ENCODE measurements around the gene CBFA2T3. TPM values are rescaled to one million over a fixed set of nuclear protein-coding genes. Genes with fewer than 3 reads are reported as not detected.

The CBFA2T3 gene
- total RNA-seq, 1 donor from 2014 or later, result 4.6 TPM

DNA sequence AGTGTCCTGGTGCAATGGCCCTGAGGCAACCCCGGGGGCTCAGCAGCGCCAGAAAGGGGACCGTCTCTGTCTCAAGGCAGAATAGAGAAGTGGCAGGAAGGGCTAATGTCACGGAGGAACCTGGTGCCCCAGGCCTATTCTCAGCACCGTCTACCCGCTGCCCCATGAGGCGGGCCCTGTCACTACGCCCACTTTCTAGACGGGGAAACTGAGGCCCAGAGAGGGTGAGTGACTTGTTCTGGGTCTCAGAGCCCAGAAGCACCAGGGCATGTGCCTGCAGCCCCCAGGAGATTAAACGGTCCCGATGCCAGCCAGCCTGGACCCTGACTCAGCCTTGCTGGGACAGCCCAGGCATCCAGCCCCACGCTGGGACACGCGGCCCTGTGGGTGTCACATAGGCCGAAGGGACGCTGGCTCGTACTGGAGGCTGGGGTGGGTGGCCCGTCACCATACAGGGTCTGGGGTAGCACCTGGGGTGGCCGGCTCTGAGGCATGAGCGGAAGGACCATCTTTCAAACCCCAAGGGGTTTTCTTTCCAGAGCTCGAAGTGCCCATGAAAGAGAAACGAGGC, 70.4 kb downstream of the CBFA2T3 start:
- Mint-ChIP-seq H3K4me1 (no peaks in the 10 kb centered on the region), H3K27ac (ENCODE audit: unreplicated experiment) (no peak overlapping the region), H3K27me3 (ENCODE audit: low read depth) (no peaks in the 10 kb centered on the region), H3K4me3 (no peak overlapping the region), H3K36me3 (ENCODE audit: low read depth) (no peaks in the 10 kb centered on the region), H3K9me3 (no peaks in the 10 kb centered on the region)
- TF ChIP-seq, protein P1, sequence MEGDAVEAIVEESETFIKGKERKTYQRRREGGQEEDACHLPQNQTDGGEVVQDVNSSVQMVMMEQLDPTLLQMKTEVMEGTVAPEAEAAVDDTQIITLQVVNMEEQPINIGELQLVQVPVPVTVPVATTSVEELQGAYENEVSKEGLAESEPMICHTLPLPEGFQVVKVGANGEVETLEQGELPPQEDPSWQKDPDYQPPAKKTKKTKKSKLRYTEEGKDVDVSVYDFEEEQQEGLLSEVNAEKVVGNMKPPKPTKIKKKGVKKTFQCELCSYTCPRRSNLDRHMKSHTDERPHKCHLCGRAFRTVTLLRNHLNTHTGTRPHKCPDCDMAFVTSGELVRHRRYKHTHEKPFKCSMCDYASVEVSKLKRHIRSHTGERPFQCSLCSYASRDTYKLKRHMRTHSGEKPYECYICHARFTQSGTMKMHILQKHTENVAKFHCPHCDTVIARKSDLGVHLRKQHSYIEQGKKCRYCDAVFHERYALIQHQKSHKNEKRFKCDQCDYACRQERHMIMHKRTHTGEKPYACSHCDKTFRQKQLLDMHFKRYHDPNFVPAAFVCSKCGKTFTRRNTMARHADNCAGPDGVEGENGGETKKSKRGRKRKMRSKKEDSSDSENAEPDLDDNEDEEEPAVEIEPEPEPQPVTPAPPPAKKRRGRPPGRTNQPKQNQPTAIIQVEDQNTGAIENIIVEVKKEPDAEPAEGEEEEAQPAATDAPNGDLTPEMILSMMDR (conservative IDR thresholded peaks at IDR 0.05), result no peak
- DNase-seq (ENCODE audit: low read depth, low spot score), result no peak

DNA sequence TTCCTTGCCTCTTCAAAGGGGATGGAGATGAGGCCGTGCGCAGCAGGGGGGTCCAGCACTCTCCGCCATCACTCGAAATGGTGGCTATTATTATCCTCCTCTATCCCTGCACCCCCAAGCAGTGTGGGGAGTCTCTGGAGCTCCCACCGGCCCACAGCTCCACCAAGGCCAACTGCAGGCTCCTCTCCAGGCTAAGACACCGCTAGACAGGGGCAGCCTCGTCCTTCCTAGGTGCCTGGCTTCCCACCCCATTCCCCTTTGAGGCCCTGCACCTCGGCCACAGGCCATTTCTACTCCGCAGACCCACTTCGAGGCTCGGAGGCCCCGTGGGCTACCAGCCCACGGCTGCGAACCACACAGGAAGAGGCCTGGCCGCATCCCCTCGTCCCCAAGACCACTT, 71.0 kb downstream of the CBFA2T3 start:
- TF ChIP-seq, protein P1 (conservative IDR thresholded peaks at IDR 0.05), result no peak
- Mint-ChIP-seq H3K4me3 (no peak overlapping the region), H3K4me1 (no peaks in the 10 kb centered on the region)

DNA sequence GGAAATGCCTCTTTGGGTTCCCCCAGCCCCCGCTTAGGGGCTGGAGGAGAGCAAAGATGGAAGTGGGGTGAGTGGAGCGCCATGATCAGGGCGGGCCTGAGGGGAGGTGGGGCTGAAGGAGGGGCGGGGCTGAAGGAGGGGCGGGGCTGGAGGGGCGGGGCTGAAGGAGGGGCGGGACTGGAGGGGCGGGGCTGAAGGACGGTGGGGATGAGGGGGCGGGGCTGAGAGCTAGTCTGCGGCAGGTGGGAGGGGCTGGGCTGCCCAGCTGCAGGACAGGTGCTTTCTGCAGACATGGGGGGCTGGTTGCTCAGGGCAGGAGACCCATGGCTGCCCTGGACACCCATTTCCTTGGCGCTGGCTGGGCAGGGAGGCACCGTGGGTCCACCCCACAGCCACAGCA, 71.4 kb downstream of the CBFA2T3 start:
- Mint-ChIP-seq H3K4me1 (no peaks in the 10 kb centered on the region), H3K9me3 (no peaks in the 10 kb centered on the region), H3K36me3 (ENCODE audit: low read depth) (no peaks in the 10 kb centered on the region), H3K27ac (ENCODE audit: unreplicated experiment) (no peak overlapping the region), H3K27me3 (ENCODE audit: low read depth) (no peaks in the 10 kb centered on the region), H3K4me3 (no peak overlapping the region)
- TF ChIP-seq, protein P1 (conservative IDR thresholded peaks at IDR 0.05), result no peak
- DNase-seq (ENCODE audit: low read depth, low spot score), result no peak

More for the DNA sequence above, 71.0 kb downstream of the CBFA2T3 start:
- DNase-seq (ENCODE audit: low read depth, low spot score), result no peak
- Mint-ChIP-seq H3K27me3 (ENCODE audit: low read depth) (no peaks in the 10 kb centered on the region), H3K9me3 (no peaks in the 10 kb centered on the region), H3K27ac (ENCODE audit: unreplicated experiment) (no peak overlapping the region), H3K36me3 (ENCODE audit: low read depth) (no peaks in the 10 kb centered on the region)

DNA sequence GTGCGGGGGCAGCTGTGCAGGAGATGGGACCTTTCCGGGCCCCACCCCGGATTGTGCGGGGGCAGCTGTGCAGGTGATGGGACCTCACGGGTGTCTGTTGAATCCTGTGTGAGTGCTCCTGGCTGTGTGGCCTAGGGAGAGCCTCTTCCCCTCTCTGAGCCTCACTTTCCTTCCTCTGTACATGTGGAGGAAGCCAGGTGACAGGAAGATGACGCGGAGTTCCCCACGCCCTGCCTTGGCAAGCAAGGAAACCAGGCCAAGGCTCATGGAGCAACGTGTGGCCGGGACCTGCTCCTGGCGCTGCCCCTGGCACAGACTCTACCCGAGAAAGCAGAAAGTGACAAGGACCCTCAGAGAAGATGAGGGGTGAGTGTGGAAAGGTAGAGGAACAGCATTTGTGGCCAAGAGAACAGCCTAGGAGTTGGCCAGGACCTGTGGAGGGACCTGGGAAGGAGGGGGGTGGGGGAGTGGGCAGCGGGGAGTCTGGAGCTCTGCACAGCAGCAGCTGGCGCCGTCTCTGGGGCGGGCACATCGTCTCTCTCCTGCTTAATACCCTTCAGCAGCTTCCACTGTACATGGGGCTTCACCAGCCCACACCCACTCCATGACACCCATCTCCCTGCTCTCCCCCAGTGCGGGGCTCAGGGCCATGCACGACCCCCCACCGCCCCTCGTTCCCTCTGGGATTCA, 72.2 kb downstream of the CBFA2T3 start:
- Mint-ChIP-seq H3K4me3 (no peak overlapping the region), H3K9me3 (no peaks in the 10 kb centered on the region), H3K27ac (ENCODE audit: unreplicated experiment) (no peak overlapping the region), H3K27me3 (ENCODE audit: low read depth) (no peaks in the 10 kb centered on the region), H3K36me3 (ENCODE audit: low read depth) (no peaks in the 10 kb centered on the region), H3K4me1 (no peaks in the 10 kb centered on the region)
- DNase-seq (ENCODE audit: low read depth, low spot score), result no peak
- TF ChIP-seq, protein P1 (conservative IDR thresholded peaks at IDR 0.05), result no peak

DNA sequence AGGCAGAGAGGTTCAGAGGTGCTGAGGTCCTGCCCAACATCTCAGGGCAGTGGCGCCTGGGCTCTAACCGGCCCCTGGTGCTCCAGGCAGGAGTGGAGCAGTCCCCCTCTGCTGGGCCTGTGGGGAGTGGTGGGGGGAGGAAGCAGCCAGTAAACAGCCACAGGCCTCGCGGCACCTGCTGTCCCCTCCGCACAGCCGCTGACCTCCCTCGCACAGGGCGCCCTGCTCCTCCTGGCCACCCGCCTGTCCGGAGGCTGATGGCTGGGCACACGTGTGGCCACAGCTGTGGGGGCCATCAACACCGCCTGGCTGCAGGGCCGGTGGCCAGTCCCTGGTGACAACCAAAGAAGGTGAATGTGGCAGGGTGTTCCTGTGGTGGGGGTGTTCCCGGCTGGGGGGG, 73.7 kb downstream of the CBFA2T3 start:
- no peaks in the 10 kb centered on the region for H3K4me1 Mint-ChIP-seq
- no peak overlapping the region for H3K4me3 Mint-ChIP-seq
- H3K9me3 Mint-ChIP-seq, result no peaks in the 10 kb centered on the region
- H3K27me3 Mint-ChIP-seq (ENCODE audit: low read depth), result no peaks in the 10 kb centered on the region
- no peak for DNase-seq (ENCODE audit: low read depth, low spot score)
- TF ChIP-seq, protein P1 (conservative IDR thresholded peaks at IDR 0.05), result no peak
- no peak overlapping the region for H3K27ac Mint-ChIP-seq (ENCODE audit: unreplicated experiment)
- no peaks in the 10 kb centered on the region for H3K36me3 Mint-ChIP-seq (ENCODE audit: low read depth)

Data from neural crest cell (in vitro differentiated cells).